RKO (cell line): ENCODE data around the gene VSIG2.

ENCODE experiments used
- DNase-seq: peaks from one replicate; pipeline ENCODE4 v3.0.0-alpha.2; 2016; ENCODE audit warnings: low spot score

Gene VSIG2

GRCh38 chr11:124763156-124763947 is 11.3 kb upstream of the VSIG2 start:
- DNase-seq: peak; percentile 76

- DNase-seq: peak; percentile 35
These were observed 10.6 kb upstream of the VSIG2 start for GRCh38 chr11:124762624-124763155.

- DNase-seq: no peak
These were observed 10.1 kb upstream of the VSIG2 start, which contains the start of gene ESAM for GRCh38 chr11:124762105-124762623. Gene ESAM (minus strand): TSS chr11:124762290. CDS start chr11:124762154, 136 bp downstream.

GRCh38 chr11:124761301-124762104 is 9.4 kb upstream of the VSIG2 start:
- no peak for DNase-seq

- no peak for DNase-seq
These were observed 8.8 kb upstream of the VSIG2 start for GRCh38 chr11:124760806-124761205.

GRCh38 chr11:124760205-124760652 is 8.2 kb upstream of the VSIG2 start:
- DNase-seq: no peak

GRCh38 chr11:124759266-124760204 is 7.5 kb upstream of the VSIG2 start:
- no peak for DNase-seq

- peak; percentile 68 for DNase-seq
These were observed 6.6 kb upstream of the VSIG2 start for GRCh38 chr11:124758355-124759265.

GRCh38 chr11:124757320-124757719 is 5.3 kb upstream of the VSIG2 start:
- DNase-seq: no peak

GRCh38 chr11:124756753-124757227 is 4.7 kb upstream of the VSIG2 start:
- DNase-seq: no peak

GRCh38 chr11:124756033-124756752 is 4.1 kb upstream of the VSIG2 start:
- no peak for DNase-seq

GRCh38 chr11:124754710-124755109 is 2.7 kb upstream of the VSIG2 start:
- no peak for DNase-seq

GRCh38 chr11:124754309-124754708 is 2.3 kb upstream of the VSIG2 start:
- no peak for DNase-seq

GRCh38 chr11:124753624-124754023 is 1.6 kb upstream of the VSIG2 start:
- no peak for DNase-seq

- no peak for DNase-seq
These were observed 1.1 kb upstream of the VSIG2 start for GRCh38 chr11:124753205-124753604.

- DNase-seq: no peak
These were observed 532 bp upstream of the VSIG2 start for GRCh38 chr11:124752471-124753102.

- no peak for DNase-seq
These were observed 689 bp downstream of the VSIG2 start for GRCh38 chr11:124751391-124751740.

GRCh38 chr11:124749912-124750311 is 2.1 kb downstream of the VSIG2 start:
- no peak for DNase-seq
